ENCODE measurements around the gene DSCAM. TPM values are rescaled to one million over a fixed set of nuclear protein-coding genes. Genes with fewer than 3 reads are reported as not detected.

The DSCAM gene
- total RNA-seq, 4 donors from 2014 or later, result 0.17 TPM; not detected in 3

DNA sequence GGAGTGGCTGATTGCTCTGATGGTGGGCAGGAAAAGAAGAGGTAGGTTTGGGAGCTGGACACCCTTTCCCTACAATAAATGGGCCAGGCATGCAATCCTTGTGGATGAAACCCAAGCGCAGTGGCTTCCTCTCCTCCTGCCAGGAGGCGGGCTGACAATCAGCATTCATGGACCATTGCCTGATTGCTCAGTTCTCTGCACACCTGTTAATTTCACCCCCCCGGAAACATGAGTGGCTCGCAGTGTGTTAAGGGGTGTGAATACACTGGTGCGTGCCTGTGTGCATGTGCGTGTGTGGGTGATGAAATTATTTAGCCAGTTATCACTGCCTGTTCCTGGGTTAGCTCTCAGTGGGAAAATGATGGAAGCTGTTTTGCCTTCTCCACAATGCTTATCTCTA is 669.0 kb downstream of the DSCAM start:
- TF ChIP-seq, protein P1, sequence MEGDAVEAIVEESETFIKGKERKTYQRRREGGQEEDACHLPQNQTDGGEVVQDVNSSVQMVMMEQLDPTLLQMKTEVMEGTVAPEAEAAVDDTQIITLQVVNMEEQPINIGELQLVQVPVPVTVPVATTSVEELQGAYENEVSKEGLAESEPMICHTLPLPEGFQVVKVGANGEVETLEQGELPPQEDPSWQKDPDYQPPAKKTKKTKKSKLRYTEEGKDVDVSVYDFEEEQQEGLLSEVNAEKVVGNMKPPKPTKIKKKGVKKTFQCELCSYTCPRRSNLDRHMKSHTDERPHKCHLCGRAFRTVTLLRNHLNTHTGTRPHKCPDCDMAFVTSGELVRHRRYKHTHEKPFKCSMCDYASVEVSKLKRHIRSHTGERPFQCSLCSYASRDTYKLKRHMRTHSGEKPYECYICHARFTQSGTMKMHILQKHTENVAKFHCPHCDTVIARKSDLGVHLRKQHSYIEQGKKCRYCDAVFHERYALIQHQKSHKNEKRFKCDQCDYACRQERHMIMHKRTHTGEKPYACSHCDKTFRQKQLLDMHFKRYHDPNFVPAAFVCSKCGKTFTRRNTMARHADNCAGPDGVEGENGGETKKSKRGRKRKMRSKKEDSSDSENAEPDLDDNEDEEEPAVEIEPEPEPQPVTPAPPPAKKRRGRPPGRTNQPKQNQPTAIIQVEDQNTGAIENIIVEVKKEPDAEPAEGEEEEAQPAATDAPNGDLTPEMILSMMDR (IDR thresholded peaks at IDR 0.05; ENCODE audit: low read depth), result no peak

DNA sequence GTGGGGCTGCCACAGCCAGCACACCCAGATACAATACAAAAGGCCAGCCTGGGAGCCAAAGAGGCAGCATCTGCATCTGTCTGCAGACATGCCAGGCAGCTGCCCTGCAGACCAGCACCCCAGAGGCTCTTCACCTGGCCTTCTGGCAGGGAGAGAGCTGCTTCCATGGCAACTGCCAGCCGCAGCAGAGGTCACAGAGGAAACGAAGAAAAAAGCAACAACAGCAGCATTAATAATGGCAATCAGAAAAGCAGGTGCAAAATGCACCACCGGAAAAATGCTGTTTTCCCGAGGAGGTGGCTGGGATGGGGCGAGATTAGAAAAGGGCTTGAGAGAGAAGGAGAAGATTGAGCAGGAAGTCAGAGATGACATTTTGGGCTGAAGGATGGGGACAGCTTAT is 670.2 kb downstream of the DSCAM start:
- TF ChIP-seq, protein P1 (IDR thresholded peaks at IDR 0.05; ENCODE audit: low read depth), result no peak

DNA sequence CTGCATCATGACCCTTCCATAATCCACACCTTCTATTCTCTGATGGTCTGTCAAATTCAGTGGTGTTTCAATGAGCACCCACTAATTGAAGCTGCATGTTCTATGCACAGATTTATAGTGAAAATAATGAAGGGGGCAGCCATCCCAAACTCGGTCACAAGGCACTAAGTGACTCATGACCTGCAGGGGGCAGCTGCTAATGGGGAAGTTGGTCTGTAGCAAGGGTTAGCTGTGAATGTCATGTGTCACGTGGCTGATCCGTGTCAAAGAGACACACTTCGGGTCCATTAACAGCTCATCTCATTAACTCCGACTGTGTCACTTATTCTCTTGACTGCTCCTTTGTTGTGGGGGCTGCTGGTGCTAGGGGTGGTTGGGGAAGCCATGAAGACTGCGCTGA is 673.1 kb downstream of the DSCAM start:
- TF ChIP-seq, protein P1 (IDR thresholded peaks at IDR 0.05; ENCODE audit: low read depth), result no peak

DNA sequence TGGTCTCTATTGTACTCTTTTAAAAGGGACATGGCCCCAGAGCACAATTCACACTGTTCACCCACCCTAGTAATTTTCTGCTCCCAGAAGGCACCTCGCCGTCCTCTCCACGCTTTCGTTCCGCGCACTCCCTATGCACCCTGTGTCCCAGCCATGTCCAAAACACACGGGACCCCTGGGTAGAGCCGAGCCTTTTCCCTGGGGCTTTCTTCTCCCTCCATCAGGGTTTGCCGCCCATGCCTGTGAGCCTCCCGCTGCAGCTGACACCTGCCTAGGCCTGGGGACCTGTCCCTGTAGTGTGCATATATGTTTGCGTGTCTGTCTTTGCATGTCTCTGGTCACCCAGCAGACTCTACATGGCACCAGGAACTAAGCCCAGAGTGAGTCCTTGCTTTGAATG is 677.0 kb downstream of the DSCAM start:
- TF ChIP-seq, protein P1 (IDR thresholded peaks at IDR 0.05; ENCODE audit: low read depth), result no peak

DNA sequence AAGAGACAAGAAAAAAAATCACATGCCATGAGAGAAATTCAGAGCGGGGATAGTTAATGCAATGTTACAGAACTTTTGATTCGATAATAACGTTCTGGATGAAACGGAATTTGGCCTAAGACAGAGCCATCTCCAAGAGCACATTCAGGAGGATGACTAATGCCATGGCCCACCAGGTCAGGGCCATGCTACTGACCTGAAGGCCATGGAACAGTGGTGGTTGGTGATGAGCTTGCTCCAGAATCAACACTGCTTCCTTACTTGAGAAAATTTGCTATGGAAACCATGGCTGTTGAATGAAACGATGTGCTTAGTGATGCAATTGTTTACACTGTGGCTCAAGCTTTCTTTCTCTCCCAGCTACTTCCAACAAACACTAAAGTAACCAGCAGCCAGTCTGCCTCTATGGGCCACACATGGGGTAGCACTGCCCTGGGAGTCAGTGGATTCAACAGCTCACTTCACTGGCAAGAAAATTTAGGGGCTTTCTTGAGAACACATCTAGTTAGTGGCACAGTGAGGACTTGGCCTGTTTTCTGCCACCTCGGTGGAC is 680.6 kb downstream of the DSCAM start:
- TF ChIP-seq, protein P1 (IDR thresholded peaks at IDR 0.05; ENCODE audit: low read depth), result no peak

DNA sequence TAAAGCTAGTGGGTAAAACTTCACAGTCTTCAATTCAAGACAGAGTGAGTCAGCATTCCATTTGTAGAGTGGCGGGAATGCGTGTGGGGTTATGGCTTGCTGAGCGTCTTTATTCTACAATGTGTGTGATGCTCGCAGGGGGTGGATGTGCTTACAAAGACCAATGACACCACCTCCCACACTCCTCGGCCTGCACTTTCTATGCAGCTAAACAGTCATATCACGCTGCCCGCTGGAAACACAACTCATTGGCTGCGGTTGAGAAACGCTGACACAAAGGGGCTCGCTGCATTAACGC is 681.2 kb downstream of the DSCAM start:
- TF ChIP-seq, protein P1 (IDR thresholded peaks at IDR 0.05; ENCODE audit: low read depth), result no peak

DNA sequence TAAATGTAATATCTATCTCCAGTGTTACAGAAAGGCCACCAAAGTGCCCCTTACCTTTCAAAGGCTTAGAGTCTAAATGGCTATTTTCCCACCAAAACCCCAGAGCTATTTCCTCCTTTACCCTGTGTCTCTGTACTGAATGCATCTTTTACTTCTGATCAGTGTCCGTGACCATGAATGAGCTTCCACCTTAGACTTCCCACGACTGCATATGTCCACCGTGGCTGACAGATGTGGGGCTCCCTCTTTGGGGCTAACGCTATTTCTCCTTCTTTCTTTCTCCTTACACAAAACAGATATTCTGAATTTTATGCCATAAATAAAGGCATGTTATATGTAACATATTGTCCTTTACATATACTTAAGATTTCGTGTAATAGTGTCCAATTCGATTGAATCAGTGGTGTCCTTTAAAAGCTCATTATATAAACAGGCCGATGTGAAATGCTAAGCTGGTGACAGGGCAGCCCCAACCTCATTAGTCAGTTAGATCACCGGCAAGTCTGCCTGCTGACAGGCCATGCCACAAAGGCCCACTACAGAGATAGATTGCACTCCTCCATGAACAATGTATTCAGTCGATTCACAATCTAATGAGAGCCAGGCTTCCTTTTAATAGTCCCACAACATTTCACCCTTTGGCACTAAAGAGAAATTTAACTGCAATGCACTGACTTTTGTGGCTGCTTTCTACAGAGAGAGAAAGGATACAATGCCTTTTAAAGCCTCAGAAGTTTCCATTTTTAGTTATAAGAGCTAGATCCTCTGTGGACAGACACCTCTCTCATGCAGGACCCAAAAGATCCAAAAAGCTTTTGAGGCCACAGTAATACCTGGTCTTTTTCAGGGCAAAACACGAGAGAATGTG is 681.8 kb downstream of the DSCAM start:
- TF ChIP-seq, protein P1 (IDR thresholded peaks at IDR 0.05; ENCODE audit: low read depth), result no peak
